ENCODE results near the gene FOXC2. TPM values are rescaled to one million over a fixed set of nuclear protein-coding genes. Genes with fewer than 3 reads are reported as not detected.

The FOXC2 gene
- total and polyA plus RNA-seq, 2 of the 13 experiments (the other 11 are each of a cell fraction or from before 2014, with no cell fraction given) = not detected

- 3% methylated on average over 10 of the region's 10 CpGs for WGBS (ENCODE audit: low lambda C conversion rate)
- Histone ChIP-seq H3K36me3 (replicated peaks in 1 of 2; ENCODE audit: control insufficient read depth in 1 of 2, insufficient read depth in 2 of 2, low read length in 2 of 2) (no peaks in the 10 kb centered on the region), H3K79me2 (ENCODE audit: insufficient read depth, low read length) (no peaks in the 10 kb centered on the region), H2AFZ (ENCODE audit: low read length) (no peak overlapping the region), H3K4me2 (ENCODE audit: low read depth, low read length) (no peak overlapping the region), H3K27me3 (ENCODE audit: control insufficient read depth in 1 of 2, insufficient read depth in 2 of 2, low read length in 2 of 2) (peaks cover 2 to 25% of the 10 kb centered on the region in 2 experiments; a peak in 3 of 5 replicates), H3K27ac (ENCODE audit: extremely low read length, insufficient read depth, low read length) (no peak overlapping the region), H4K20me1 (ENCODE audit: insufficient read depth, low read length) (no peaks in the 10 kb centered on the region), H3K9me3 (ENCODE audit: low read length) (no peaks in the 10 kb centered on the region), H3K4me1 (ENCODE audit: insufficient read depth, low read length) (no peaks in the 10 kb centered on the region), H3K4me3 (replicated peaks in 1 of 3; ENCODE audit: insufficient read depth in 1 of 3, low read depth in 2 of 3, low read length in 3 of 3) (no peak overlapping the region), H3K9ac (ENCODE audit: insufficient read depth, low read depth, low read length) (no peak overlapping the region)
- ChIA-PET CTCF (ENCODE audit: low intra/inter-chr PET ratio, low total read pairs) (no interaction called here), POLR2A (no interaction called here)
- intact Hi-C loops (cut with micrococcal nuclease; ENCODE audit: unreplicated experiment) (loop anchor here (10.0 kb wide), 1 partner anchor 269 kb away; no protein-coding TSS in a partner anchor), in situ Hi-C loops (cut with HindIII; ENCODE audit: extremely low pct_ligation_motif_present, low pct_unique_long_range_greater_than_20kb) (no loop called here)
- TF ChIP-seq, protein P1, sequence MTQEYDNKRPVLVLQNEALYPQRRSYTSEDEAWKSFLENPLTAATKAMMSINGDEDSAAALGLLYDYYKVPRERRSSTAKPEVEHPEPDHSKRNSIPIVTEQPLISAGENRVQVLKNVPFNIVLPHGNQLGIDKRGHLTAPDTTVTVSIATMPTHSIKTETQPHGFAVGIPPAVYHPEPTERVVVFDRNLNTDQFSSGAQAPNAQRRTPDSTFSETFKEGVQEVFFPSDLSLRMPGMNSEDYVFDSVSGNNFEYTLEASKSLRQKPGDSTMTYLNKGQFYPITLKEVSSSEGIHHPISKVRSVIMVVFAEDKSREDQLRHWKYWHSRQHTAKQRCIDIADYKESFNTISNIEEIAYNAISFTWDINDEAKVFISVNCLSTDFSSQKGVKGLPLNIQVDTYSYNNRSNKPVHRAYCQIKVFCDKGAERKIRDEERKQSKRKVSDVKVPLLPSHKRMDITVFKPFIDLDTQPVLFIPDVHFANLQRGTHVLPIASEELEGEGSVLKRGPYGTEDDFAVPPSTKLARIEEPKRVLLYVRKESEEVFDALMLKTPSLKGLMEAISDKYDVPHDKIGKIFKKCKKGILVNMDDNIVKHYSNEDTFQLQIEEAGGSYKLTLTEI (CRISPR knock-in tag; conservative IDR thresholded peaks at IDR 0.05) = no peak
- TF ChIP-seq MEF2D (CRISPR knock-in tag; IDR thresholded peaks at IDR 0.05) (no peak), ZNF644 (CRISPR knock-in tag; IDR thresholded peaks at IDR 0.05; ENCODE audit: low read depth) (no peak), ZNF660 (CRISPR knock-in tag; IDR thresholded peaks at IDR 0.05; ENCODE audit: borderline replicate concordance, low read depth) (no peak), RCOR2 (CRISPR knock-in tag; IDR thresholded peaks at IDR 0.05) (no peak), ARID5B (CRISPR knock-in tag; IDR thresholded peaks at IDR 0.05) (no peak), TP53 (CRISPR knock-in tag; conservative IDR thresholded peaks at IDR 0.05) (no peak)
- TF ChIP-seq, protein P2, sequence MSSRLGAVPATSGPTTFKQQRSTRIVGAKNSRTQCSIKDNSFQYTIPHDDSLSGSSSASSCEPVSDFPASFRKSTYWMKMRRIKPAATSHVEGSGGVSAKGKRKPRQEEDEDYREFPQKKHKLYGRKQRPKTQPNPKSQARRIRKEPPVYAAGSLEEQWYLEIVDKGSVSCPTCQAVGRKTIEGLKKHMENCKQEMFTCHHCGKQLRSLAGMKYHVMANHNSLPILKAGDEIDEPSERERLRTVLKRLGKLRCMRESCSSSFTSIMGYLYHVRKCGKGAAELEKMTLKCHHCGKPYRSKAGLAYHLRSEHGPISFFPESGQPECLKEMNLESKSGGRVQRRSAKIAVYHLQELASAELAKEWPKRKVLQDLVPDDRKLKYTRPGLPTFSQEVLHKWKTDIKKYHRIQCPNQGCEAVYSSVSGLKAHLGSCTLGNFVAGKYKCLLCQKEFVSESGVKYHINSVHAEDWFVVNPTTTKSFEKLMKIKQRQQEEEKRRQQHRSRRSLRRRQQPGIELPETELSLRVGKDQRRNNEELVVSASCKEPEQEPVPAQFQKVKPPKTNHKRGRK (CRISPR knock-in tag; IDR thresholded peaks at IDR 0.05) = no peak
- no TSS peak for BruUV-seq (replicated peaks)
- ATAC-seq (no peak), DNase-seq (ENCODE audit: low spot score) (no peak), FAIRE-seq (no peak)
Measured at GRCh38 chr16:86585821-86586611, 19.4 kb downstream of the FOXC2 start.
